H9 (cell line): Measurements from ENCODE around the gene BMP5. TPM values are rescaled to one million over a fixed set of nuclear protein-coding genes. Genes with fewer than 3 reads are reported as not detected.

Experiments used
- DNase-seq: peaks from one replicate; pipeline ENCODE4 v3.0.0-alpha.2; 2017
- H2AFZ ChIP-seq: one replicate; pipeline ENCODE4 v1.6.1; 2013; ENCODE audit warnings: mild to moderate bottlenecking, low read length, control low read depth, moderate library complexity
- H2AK5ac ChIP-seq: 2 replicates; pipeline ENCODE4 v1.6.1; 2013; ENCODE audit warnings: low read length, control low read depth, mixed read lengths; ENCODE audit not compliant: insufficient read length
- H2BK120ac ChIP-seq: one replicate; pipeline ENCODE4 v1.6.1; 2013; ENCODE audit warnings: low read depth, mild to moderate bottlenecking, low read length, control low read depth, inconsistent platforms; ENCODE audit not compliant: poor library complexity, severe bottlenecking
- H2BK12ac ChIP-seq: 2 replicates; pipeline ENCODE4 v1.6.1; 2013; ENCODE audit warnings: low read length, control low read depth, mixed read lengths, low read depth; ENCODE audit not compliant: insufficient read length
- H2BK15ac ChIP-seq: 2 replicates; pipeline ENCODE4 v1.6.1; 2013; ENCODE audit warnings: low read depth, low read length, control low read depth
- H2BK20ac ChIP-seq: one replicate; pipeline ENCODE4 v1.6.1; 2013; ENCODE audit warnings: low read depth, mild to moderate bottlenecking, low read length, control low read depth, inconsistent platforms; ENCODE audit not compliant: poor library complexity, severe bottlenecking
- H2BK5ac ChIP-seq: 2 replicates; pipeline ENCODE4 v1.6.1; 2013; ENCODE audit warnings: low read length, control low read depth, mixed read lengths; ENCODE audit not compliant: insufficient read length
- H3K14ac ChIP-seq: 2 replicates; pipeline ENCODE4 v1.6.1; 2013; ENCODE audit warnings: low read length, control low read depth; ENCODE audit not compliant: insufficient read depth
- H3K18ac ChIP-seq: 2 replicates; pipeline ENCODE4 v1.6.1; 2013; ENCODE audit warnings: low read depth, mild to moderate bottlenecking, mixed read lengths, low read length, control low read depth; ENCODE audit not compliant: insufficient read length
- H3K23ac ChIP-seq: 2 replicates; pipeline ENCODE4 v1.6.1; 2013; ENCODE audit warnings: low read length, control low read depth, mixed read lengths, low read depth; ENCODE audit not compliant: insufficient read length
- H3K23me2 ChIP-seq: 2 replicates; pipeline ENCODE4 v1.6.1; 2013; ENCODE audit warnings: low read depth, mild to moderate bottlenecking, mixed read lengths, low read length, control low read depth; ENCODE audit not compliant: insufficient read length, poor library complexity, severe bottlenecking
- H3K27ac ChIP-seq: 2 replicates; pipeline ENCODE4 v1.5.1; 2013; ENCODE audit warnings: low read length, control low read depth, mixed read lengths, low read depth; ENCODE audit not compliant: insufficient read length
- H3K27me3 ChIP-seq: 2 replicates; pipeline ENCODE4 v1.6.1; 2013; ENCODE audit warnings: low read length, control low read depth, inconsistent platforms; ENCODE audit not compliant: insufficient read depth
- H3K4ac ChIP-seq: 2 replicates; pipeline ENCODE4 v1.6.1; 2013; ENCODE audit warnings: low read depth, mild to moderate bottlenecking, control low read depth, inconsistent platforms, low read length, moderate library complexity
- H3K4me1 ChIP-seq: 2 replicates; pipeline ENCODE4 v1.6.1; 2013; ENCODE audit warnings: low read length, control low read depth, inconsistent platforms; ENCODE audit not compliant: insufficient read depth
- H3K4me2 ChIP-seq: 2 replicates; pipeline ENCODE4 v1.6.1; 2013; ENCODE audit warnings: low read length, control low read depth, mixed read lengths; ENCODE audit not compliant: insufficient read length, insufficient read depth
- H3K56ac ChIP-seq: 2 replicates; pipeline ENCODE4 v1.6.1; 2013; ENCODE audit warnings: low read depth, mild to moderate bottlenecking, mixed read lengths, low read length, control low read depth; ENCODE audit not compliant: insufficient read length
- H3K79me1 ChIP-seq: 2 replicates; pipeline ENCODE4 v1.6.1; 2013; ENCODE audit warnings: low read depth, mild to moderate bottlenecking, moderate library complexity, low read length, control low read depth, inconsistent platforms; ENCODE audit not compliant: insufficient read depth, poor library complexity, severe bottlenecking
- H3K79me2 ChIP-seq: 2 replicates; pipeline ENCODE4 v1.6.1; 2013; ENCODE audit warnings: low read length, control low read depth, inconsistent platforms; ENCODE audit not compliant: insufficient read depth
- H3K9ac ChIP-seq: 2 replicates; pipeline ENCODE4 v1.6.1; 2013; ENCODE audit warnings: low read length, control low read depth, mixed read lengths; ENCODE audit not compliant: insufficient read length; ENCODE audit errors: extremely low read depth
- H3K9me3 ChIP-seq: one replicate; pipeline ENCODE4 v1.6.1; 2013; ENCODE audit warnings: low read depth, low read length, inconsistent platforms; ENCODE audit not compliant: control insufficient read depth
- H3T11ph ChIP-seq: one replicate; pipeline ENCODE4 v1.6.1; 2013; ENCODE audit warnings: mild to moderate bottlenecking, low read length, control low read depth, inconsistent platforms
- H4K20me1 ChIP-seq: one replicate; pipeline ENCODE4 v1.6.1; 2013; ENCODE audit not compliant: control insufficient read depth, insufficient read length, insufficient read depth
- H4K5ac ChIP-seq: 2 replicates; pipeline ENCODE4 v1.6.1; 2013; ENCODE audit warnings: low read depth, mild to moderate bottlenecking, mixed read lengths, low read length, control low read depth; ENCODE audit not compliant: insufficient read length
- H4K8ac ChIP-seq: replicated peaks from 2 replicates; pipeline ENCODE4 v1.6.1; 2013; ENCODE audit warnings: low read length, control low read depth, mixed read lengths, low read depth; ENCODE audit not compliant: insufficient read length
- H4K91ac ChIP-seq: 2 replicates; pipeline ENCODE4 v1.6.1; 2013; ENCODE audit warnings: low read depth, mild to moderate bottlenecking, moderate library complexity, mixed read lengths, low read length, control low read depth; ENCODE audit not compliant: insufficient read length
- H3K27ac Mint-ChIP-seq, 3 experiments: 2 replicates in 2 of 3; 3 replicates in 1 of 3; pipeline ENCODE4 v1.8.0; 2020 to 2021; ENCODE audit warnings: mixed read lengths in 3 of 3, mild to moderate bottlenecking in 1 of 3, moderate library complexity in 1 of 3
- H3K27me3 Mint-ChIP-seq: 2 replicates; pipeline ENCODE4 v1.8.0; 2021; ENCODE audit warnings: low read depth, mild to moderate bottlenecking, moderate library complexity, mixed read lengths
- H3K36me3 Mint-ChIP-seq, 3 experiments: 2 replicates in 2 of 3; 3 replicates in 1 of 3; pipeline ENCODE4 v1.8.0; 2020 to 2021; ENCODE audit warnings: low read depth in 3 of 3, mixed read lengths in 3 of 3; ENCODE audit not compliant: insufficient read depth in 1 of 3
- H3K4me1 Mint-ChIP-seq, 2 experiments: 2 replicates each; pipeline ENCODE4 v1.8.0; 2020; ENCODE audit warnings: mixed read lengths in 2 of 2
- H3K4me3 Mint-ChIP-seq, 2 experiments: 2 replicates in 1 of 2; 3 replicates in 1 of 2; pipeline ENCODE4 v1.8.0; 2020 to 2021; ENCODE audit warnings: mild to moderate bottlenecking in 2 of 2, mixed read lengths in 2 of 2, moderate library complexity in 1 of 2
- H3K9me3 Mint-ChIP-seq, 2 experiments: 2 replicates in 1 of 2; 3 replicates in 1 of 2; pipeline ENCODE4 v1.8.0; 2020; ENCODE audit warnings: mild to moderate bottlenecking in 2 of 2, mixed read lengths in 2 of 2, moderate library complexity in 1 of 2
- WGBS: extraction: QIAGEN DNeasy Blood & Tissue Kit; methylation state at CpG from one replicate; pipeline ENCODE4 v1.1.7; 2013; ENCODE audit warnings: missing lambda C conversion rate, low lambda C conversion rate, mixed read lengths; ENCODE audit not compliant: insufficient read length; ENCODE audit errors: extremely low coverage; 5-methylcytosine and 5-hydroxymethylcytosine counted together
- total RNA-seq: library from RNA; stranded (reverse); gene quantifications from 2 replicates; pipeline ENCODE4 v1.2.1, GENCODE V29; 2021
- TF ChIP-seq, protein P1 (sequence below): fragments of 200-600 bp; sonication (generic); conservative IDR thresholded peaks from 3 replicates; pipeline ENCODE4 v1.8.0; 2021; ENCODE audit warnings: antibody characterized with exemption, mild to moderate bottlenecking

BMP5 gene
- total RNA-seq, 1 experiment from 2014 or later = not detected

GRCh38 chr6:55820696-55821095 lies 54.7 kb downstream of the BMP5 start:
- no peak overlapping the region for H3T11ph ChIP-seq

More at GRCh38 chr6:55820696-55821095, 54.7 kb downstream of the BMP5 start:
- Histone ChIP-seq H3K4me2 (no peak overlapping the region), H3K14ac (no peak overlapping the region), H2BK12ac (no peak overlapping the region), H3K23me2 (no peaks in the 10 kb centered on the region), H4K8ac (no peak overlapping the region), H3K4me1 (no peaks in the 10 kb centered on the region), H2AK5ac (no peak overlapping the region), H3K27me3 (no peaks in the 10 kb centered on the region), H3K9ac (no peak overlapping the region), H3K23ac (no peak overlapping the region), H2BK120ac (no peak overlapping the region), H3K56ac (no peak overlapping the region), H4K91ac (no peak overlapping the region), H3K9me3 (no peaks in the 10 kb centered on the region), H3K27ac (no peak overlapping the region), H2BK20ac (no peak overlapping the region), H2AFZ (no peak overlapping the region), H3K4ac (no peak overlapping the region), H3K18ac (no peak overlapping the region), H4K5ac (no peak overlapping the region), H4K20me1 (no peaks in the 10 kb centered on the region), H3K79me1 (no peaks in the 10 kb centered on the region), H3K79me2 (no peaks in the 10 kb centered on the region), H2BK15ac (no peak overlapping the region), H2BK5ac (no peak overlapping the region)
- Mint-ChIP-seq H3K9me3 (no peaks in the 10 kb centered on the region), H3K4me1 (peaks cover 3 to 4% of the 10 kb centered on the region in 2 experiments; a peak in 3 of 4 replicates), H3K4me3 (no peak overlapping the region), H3K27me3 (no peaks in the 10 kb centered on the region), H3K27ac (no peak overlapping the region), H3K36me3 (no peaks in the 10 kb centered on the region)
- no peak for DNase-seq
- TF ChIP-seq, protein P1, sequence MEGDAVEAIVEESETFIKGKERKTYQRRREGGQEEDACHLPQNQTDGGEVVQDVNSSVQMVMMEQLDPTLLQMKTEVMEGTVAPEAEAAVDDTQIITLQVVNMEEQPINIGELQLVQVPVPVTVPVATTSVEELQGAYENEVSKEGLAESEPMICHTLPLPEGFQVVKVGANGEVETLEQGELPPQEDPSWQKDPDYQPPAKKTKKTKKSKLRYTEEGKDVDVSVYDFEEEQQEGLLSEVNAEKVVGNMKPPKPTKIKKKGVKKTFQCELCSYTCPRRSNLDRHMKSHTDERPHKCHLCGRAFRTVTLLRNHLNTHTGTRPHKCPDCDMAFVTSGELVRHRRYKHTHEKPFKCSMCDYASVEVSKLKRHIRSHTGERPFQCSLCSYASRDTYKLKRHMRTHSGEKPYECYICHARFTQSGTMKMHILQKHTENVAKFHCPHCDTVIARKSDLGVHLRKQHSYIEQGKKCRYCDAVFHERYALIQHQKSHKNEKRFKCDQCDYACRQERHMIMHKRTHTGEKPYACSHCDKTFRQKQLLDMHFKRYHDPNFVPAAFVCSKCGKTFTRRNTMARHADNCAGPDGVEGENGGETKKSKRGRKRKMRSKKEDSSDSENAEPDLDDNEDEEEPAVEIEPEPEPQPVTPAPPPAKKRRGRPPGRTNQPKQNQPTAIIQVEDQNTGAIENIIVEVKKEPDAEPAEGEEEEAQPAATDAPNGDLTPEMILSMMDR = no peak
- no CpG with 5 or more reads among the region's 1 CpG for WGBS
